HCT116 (cell line): ENCODE results near the gene ZNF91. TPM values are rescaled to one million over a fixed set of nuclear protein-coding genes. Genes with fewer than 3 reads are reported as not detected.
"Not testable (repeated sequence)": the region's sequence is repeated elsewhere in the genome, so short reads cannot be mapped to it uniquely, and the experiment has no call there.

Experiments used
- ATAC-seq: fragments of 200-7000 bp; cut with Tn5 transposase; 2 replicates; pipeline ENCODE4 v1.9.1; 2020; ENCODE audit warnings: mild to moderate bottlenecking, moderate library complexity
- BruUV-seq: library from RNA; stranded (reverse); fragments of 400-500 nt; replicated peaks from 2 replicates; lab custom pipeline; 2021; lab: Mats Ljungman, UMichigan
- CTCF ChIA-PET: fragments of 300-600 bp; sonication (Branson Sonifier 250); formaldehyde crosslinking; loops from one replicate; lab custom pipeline; 2021; ENCODE audit warnings: antibody characterized with exemption; lab: Charles Lee
- POLR2A ChIA-PET: fragments of 300-600, 350-600 bp; sonication (Branson Sonifier 250); formaldehyde crosslinking; loops from one replicate; lab custom pipeline; 2021; ENCODE audit warnings: antibody characterized with exemption; lab: Charles Lee
- RAD21 ChIA-PET, 2 experiments: fragments of 300-600 bp; sonication (Branson Sonifier 250); formaldehyde crosslinking; loops; one replicate each; lab custom pipeline; 2023; ENCODE audit warnings: low total read pairs in 2 of 2; ENCODE audit not compliant: uncharacterized antibody in 2 of 2, unreplicated experiment in 2 of 2, low non-redundant PET in 1 of 2; lab: Charles Lee
- DNase-seq: peaks from one replicate; pipeline ENCODE4 v3.0.0-alpha.2; 2010; ENCODE audit warnings: low read depth, low spot score
- H2AFZ ChIP-seq: fragments of 200-600 bp; shearing (Covaris generic), sonication (generic); 2 replicates; pipeline ENCODE4 v1.6.1; 2017; ENCODE audit warnings: low read depth, mixed run types, mixed read lengths, antibody characterized with exemption, low read length; ENCODE audit not compliant: poor library complexity, severe bottlenecking
- H3K27ac ChIP-seq: 2 replicates; pipeline ENCODE4 v1.5.1; 2012; ENCODE audit warnings: low read depth, low read length
- H3K27me3 ChIP-seq: fragments of 200-600 bp; sonication (generic); 2 replicates; pipeline ENCODE4 v1.6.1; 2016; ENCODE audit warnings: mixed run types, low read length, mixed read lengths; ENCODE audit not compliant: insufficient read depth
- H3K36me3 ChIP-seq, 2 experiments: fragments of 200-500 bp in 1 of 2; fragments of 200-600 bp in 1 of 2; sonication (Bioruptor generic) in 1 of 2; sonication (generic) in 1 of 2; 2 replicates each; pipeline versions ENCODE4 v1.5.1 to v1.6.1; 2014 to 2016; ENCODE audit warnings: low read length in 2 of 2, inconsistent platforms in 1 of 2, mixed read lengths in 1 of 2, mixed run types in 1 of 2; ENCODE audit not compliant: insufficient read depth in 2 of 2, control insufficient read depth in 1 of 2
- H3K4me1 ChIP-seq, 2 experiments: fragments of 200-600 bp in 1 of 2; sonication (generic) in 1 of 2; 2 replicates each; pipeline versions ENCODE4 v1.5.1 to v1.6.1; 2012 to 2017; ENCODE audit warnings: low read length in 2 of 2, inconsistent platforms in 1 of 2, mild to moderate bottlenecking in 1 of 2, mixed read lengths in 1 of 2, mixed run types in 1 of 2, moderate library complexity in 1 of 2; ENCODE audit not compliant: insufficient read depth in 2 of 2, control insufficient read depth in 1 of 2
- H3K4me2 ChIP-seq: fragments of 200-600 bp; sonication (generic); 2 replicates; pipeline ENCODE4 v1.6.1; 2017; ENCODE audit warnings: mixed run types, low read length, mixed read lengths
- H3K4me3 ChIP-seq, 2 experiments: fragments of 200-600 bp in 1 of 2; sonication (generic) in 1 of 2; replicated peaks in 1 of 2; 2 replicates each; pipeline ENCODE4 v1.5.1; 2011 to 2016; ENCODE audit warnings: low read length in 2 of 2, control low read depth in 1 of 2, low read depth in 1 of 2, mild to moderate bottlenecking in 1 of 2, mixed read lengths in 1 of 2, mixed run types in 1 of 2
- H3K79me2 ChIP-seq: fragments of 200-600 bp; sonication (generic); 2 replicates; pipeline ENCODE4 v1.6.1; 2017; ENCODE audit warnings: mild to moderate bottlenecking, mixed run types, low read length, moderate library complexity, mixed read lengths; ENCODE audit not compliant: insufficient read depth
- H3K9ac ChIP-seq: fragments of 200-600 bp; sonication (generic); 2 replicates; pipeline ENCODE4 v1.6.1; 2016; ENCODE audit warnings: low read length, mixed read lengths
- H3K9me2 ChIP-seq: fragments of 200-600 bp; sonication (generic), shearing (Covaris generic); 2 replicates; pipeline ENCODE4 v1.6.1; 2017; ENCODE audit warnings: mixed run types, mild to moderate bottlenecking, moderate library complexity; ENCODE audit not compliant: insufficient read depth
- H3K9me3 ChIP-seq, 2 experiments: fragments of 200-500 bp in 1 of 2; fragments of 200-600 bp in 1 of 2; sonication (Bioruptor generic) in 1 of 2; sonication (generic) in 1 of 2; 2 replicates each; pipeline ENCODE4 v1.6.1; 2014 to 2017; ENCODE audit warnings: low read length in 2 of 2, mixed read lengths in 2 of 2, inconsistent platforms in 1 of 2, low read depth in 1 of 2, mild to moderate bottlenecking in 1 of 2, mixed run types in 1 of 2, moderate library complexity in 1 of 2; ENCODE audit not compliant: control insufficient read depth in 1 of 2, insufficient read depth in 1 of 2
- H4K20me1 ChIP-seq: fragments of 200-600 bp; sonication (generic), shearing (Covaris generic); 2 replicates; pipeline ENCODE4 v1.6.1; 2017; ENCODE audit warnings: mixed run types, mild to moderate bottlenecking, moderate library complexity; ENCODE audit not compliant: insufficient read depth
- ELF1 ChIP-seq: IDR thresholded peaks from 2 replicates; pipeline ENCODE4 v1.6.1; 2012; ENCODE audit warnings: low read depth, borderline replicate concordance
- FOSL1 ChIP-seq: IDR thresholded peaks from 2 replicates; pipeline ENCODE4 v1.6.1; 2012; ENCODE audit warnings: low read depth
- SIN3A ChIP-seq: IDR thresholded peaks from 2 replicates; pipeline ENCODE4 v1.6.1; 2012; ENCODE audit warnings: low read depth
- TCF7L2 ChIP-seq: IDR thresholded peaks from 2 replicates; pipeline ENCODE4 v1.7.0; 2011; ENCODE audit warnings: borderline replicate concordance, inconsistent platforms; ENCODE audit not compliant: insufficient read depth, insufficient read length; ENCODE audit errors: extremely low read depth
- YY1 ChIP-seq: IDR thresholded peaks from 2 replicates; pipeline ENCODE4 v1.6.1; 2011; ENCODE audit warnings: low read length, low read depth, moderate library complexity, mild to moderate bottlenecking; ENCODE audit not compliant: insufficient replicate concordance; ENCODE audit errors: extremely low read depth
- ZNF274 ChIP-seq: fragments of 200-500 bp; sonication (Bioruptor generic); IDR thresholded peaks from 2 replicates; pipeline ENCODE4 v1.6.1; 2014; ENCODE audit warnings: mild to moderate bottlenecking, low read depth, low read length, inconsistent platforms
- intact Hi-C: fragments of 100-400 bp; cut with micrococcal nuclease; formaldehyde crosslinking; loops from 2 replicates; pipeline ENCODE4 v1.10.0; 2022
- total RNA-seq: library from RNA; stranded (reverse); gene quantifications from one replicate; pipeline ENCODE4 v1.2.1, GENCODE V29; 2021; ENCODE audit not compliant: unreplicated experiment
- TF ChIP-seq, protein P1 (sequence below), 3 experiments: fragments of 200-600 bp in 1 of 3; sonication (generic) in 1 of 3; IDR thresholded peaks in 2 of 3; conservative IDR thresholded peaks in 1 of 3; 2 replicates each; pipeline ENCODE4 v1.5.1; 2012 to 2017; ENCODE audit warnings: low read depth in 2 of 3, low read length in 2 of 3, antibody characterized with exemption in 1 of 3, borderline replicate concordance in 1 of 3, control low read depth in 1 of 3, mild to moderate bottlenecking in 1 of 3, mixed read lengths in 1 of 3, mixed run types in 1 of 3, moderate library complexity in 1 of 3; ENCODE audit not compliant: insufficient read depth in 1 of 3

ZNF91 gene
- total RNA-seq, 1 experiment from 2014 or later = 12.3 TPM

DNA sequence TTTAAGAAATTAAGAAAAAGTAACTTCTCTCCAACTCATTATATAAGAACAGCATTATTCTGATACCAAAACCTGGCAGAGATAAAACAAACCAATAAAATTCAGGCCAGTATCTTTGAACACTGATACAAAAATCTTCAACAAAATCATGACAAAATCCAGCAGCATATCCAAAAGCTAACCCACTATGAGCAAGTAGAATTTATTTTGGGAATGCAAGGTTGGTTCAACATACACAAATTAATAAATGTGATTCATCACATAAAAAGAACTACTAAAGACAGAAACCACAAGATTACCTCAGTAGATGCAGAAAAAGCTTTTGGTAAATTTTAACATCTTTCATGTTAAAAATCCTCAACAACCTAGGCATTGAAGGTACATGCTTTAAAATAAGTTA is 12.3 kb downstream of the ZNF91 start:
- Histone ChIP-seq H2AFZ (no peak overlapping the region), H3K9me2 (no peaks in the 10 kb centered on the region), H3K4me3 (no peak overlapping the region), H3K27me3 (no peaks in the 10 kb centered on the region), H3K79me2 (peaks cover 30% of the 10 kb centered on the region), H3K9ac (no peak overlapping the region), H4K20me1 (no peaks in the 10 kb centered on the region), H3K27ac (no peak overlapping the region), H3K4me1 (no peaks in the 10 kb centered on the region), H3K9me3 (peaks cover 15 to 34% of the 10 kb centered on the region in 2 experiments), H3K36me3 (peaks cover 0 to 4% of the 10 kb centered on the region in 2 experiments; a peak in 2 of 4 replicates), H3K4me2 (no peak overlapping the region)
- BruUV-seq = no TSS peak
- intact Hi-C loops = no loop called here
- DNase-seq = no peak
- no peak for ATAC-seq
- TF ChIP-seq YY1 (no peak), ZNF274 (no peak), ELF1 (no peak), SIN3A (no peak)
- TF ChIP-seq, protein P1, sequence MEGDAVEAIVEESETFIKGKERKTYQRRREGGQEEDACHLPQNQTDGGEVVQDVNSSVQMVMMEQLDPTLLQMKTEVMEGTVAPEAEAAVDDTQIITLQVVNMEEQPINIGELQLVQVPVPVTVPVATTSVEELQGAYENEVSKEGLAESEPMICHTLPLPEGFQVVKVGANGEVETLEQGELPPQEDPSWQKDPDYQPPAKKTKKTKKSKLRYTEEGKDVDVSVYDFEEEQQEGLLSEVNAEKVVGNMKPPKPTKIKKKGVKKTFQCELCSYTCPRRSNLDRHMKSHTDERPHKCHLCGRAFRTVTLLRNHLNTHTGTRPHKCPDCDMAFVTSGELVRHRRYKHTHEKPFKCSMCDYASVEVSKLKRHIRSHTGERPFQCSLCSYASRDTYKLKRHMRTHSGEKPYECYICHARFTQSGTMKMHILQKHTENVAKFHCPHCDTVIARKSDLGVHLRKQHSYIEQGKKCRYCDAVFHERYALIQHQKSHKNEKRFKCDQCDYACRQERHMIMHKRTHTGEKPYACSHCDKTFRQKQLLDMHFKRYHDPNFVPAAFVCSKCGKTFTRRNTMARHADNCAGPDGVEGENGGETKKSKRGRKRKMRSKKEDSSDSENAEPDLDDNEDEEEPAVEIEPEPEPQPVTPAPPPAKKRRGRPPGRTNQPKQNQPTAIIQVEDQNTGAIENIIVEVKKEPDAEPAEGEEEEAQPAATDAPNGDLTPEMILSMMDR (IDR thresholded peaks at IDR 0.05 in 2 of 3, conservative IDR thresholded peaks at IDR 0.05 in 1 of 3; ENCODE audit: borderline replicate concordance in 1 of 3, insufficient read depth in 1 of 3, low read depth in 2 of 3, low read length in 2 of 3) = no peak
- ChIA-PET POLR2A (no interaction called here), CTCF (no interaction called here), RAD21 (no interaction called here)

DNA sequence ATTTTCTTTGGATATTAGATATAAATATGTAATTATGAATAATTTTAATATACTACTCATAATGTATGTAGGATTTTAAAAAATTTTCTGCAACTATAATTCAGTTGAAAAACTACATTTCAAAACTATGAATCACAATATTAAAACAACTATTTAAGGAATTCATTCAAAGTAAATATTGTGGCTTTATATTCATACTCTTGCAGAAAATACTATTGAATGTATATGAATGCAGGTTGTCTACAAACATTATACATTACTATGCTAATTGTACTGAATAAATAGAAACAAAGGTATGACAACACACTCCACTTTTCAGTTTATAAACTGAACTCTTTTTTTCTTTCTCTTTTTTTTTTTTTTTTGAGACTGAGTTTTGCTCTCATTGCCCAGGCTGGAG is 14.2 kb downstream of the ZNF91 start:
- H3K9ac ChIP-seq = no peak overlapping the region
- ATAC-seq = no peak
- H2AFZ ChIP-seq = no peak overlapping the region
- no peak overlapping the region for H3K4me3 ChIP-seq
- ChIA-PET RAD21 (no interaction called here), POLR2A (no interaction called here), CTCF (no interaction called here)
- no peak overlapping the region for H3K4me2 ChIP-seq
- no peaks in the 10 kb centered on the region for H4K20me1 ChIP-seq
- H3K27me3 ChIP-seq = no peaks in the 10 kb centered on the region
- no peaks in the 10 kb centered on the region for H3K9me2 ChIP-seq
- H3K27ac ChIP-seq = no peak overlapping the region
- TF ChIP-seq ZNF274 (no peak), TCF7L2 (no peak), FOSL1 (no peak)
- TF ChIP-seq, protein P1 (IDR thresholded peaks at IDR 0.05 in 2 of 3, conservative IDR thresholded peaks at IDR 0.05 in 1 of 3; ENCODE audit: borderline replicate concordance in 1 of 3, insufficient read depth in 1 of 3, low read depth in 2 of 3, low read length in 2 of 3) = no peak
- peaks cover 15 to 39% of the 10 kb centered on the region in 2 experiments for H3K9me3 ChIP-seq
- no TSS peak for BruUV-seq
- intact Hi-C loops = no loop called here
- no peak for DNase-seq
- peaks cover 0 to 4% of the 10 kb centered on the region in 2 experiments; a peak in 1 of 4 replicates for H3K36me3 ChIP-seq
- peaks cover 28% of the 10 kb centered on the region for H3K79me2 ChIP-seq
- no peaks in the 10 kb centered on the region for H3K4me1 ChIP-seq

DNA sequence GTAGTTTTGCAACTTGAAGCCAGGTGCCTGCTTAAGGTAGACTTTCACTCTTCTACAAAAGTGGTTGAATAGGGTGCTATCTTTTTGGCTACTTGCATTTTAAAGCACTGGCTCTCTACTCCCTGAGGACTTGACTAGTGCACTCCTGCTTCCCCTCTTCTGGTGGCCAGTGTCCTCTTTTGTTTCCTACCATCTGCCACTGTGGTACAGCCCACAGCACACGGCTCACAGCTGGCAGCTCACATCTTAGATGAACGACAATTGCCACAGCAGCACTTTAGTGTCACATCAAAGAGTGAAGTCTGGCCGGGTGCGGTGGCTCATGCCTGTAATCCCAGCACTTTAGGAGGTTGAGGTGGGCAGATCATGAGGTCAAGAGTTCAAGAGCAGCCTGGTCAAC is 15.6 kb downstream of the ZNF91 start:
- H3K4me2 ChIP-seq, POLR2A ChIA-PET, H3K4me3 ChIP-seq, DNase-seq, H3K27me3 ChIP-seq, H3K9me2 ChIP-seq, ATAC-seq, H3K36me3 ChIP-seq, CTCF ChIA-PET, H3K9ac ChIP-seq, H3K4me1 ChIP-seq, BruUV-seq, H4K20me1 ChIP-seq, intact Hi-C loops, H3K27ac ChIP-seq, RAD21 ChIA-PET, H2AFZ ChIP-seq: not testable (repeated sequence)
- Histone ChIP-seq H3K9me3 (peaks cover 11 to 31% of the 10 kb centered on the region in 2 experiments), H3K79me2 (peaks cover 23% of the 10 kb centered on the region; the same call in 1 of the 2 replicates)
